TTC549 (cell line): ENCODE measurements around the gene TGM2.

Experiments
- FAIRE-seq: peaks from 2 replicates; lab custom pipeline; 2012; peaks lifted over from hg19 to GRCh38; lab: Jason Lieb, UNC

Gene TGM2

GRCh38 chr20:38144598-38144973, 20.5 kb downstream of the TGM2 start:
- no peak for FAIRE-seq

GRCh38 chr20:38143646-38144554, 21.2 kb downstream of the TGM2 start:
- no peak for FAIRE-seq

GRCh38 chr20:38143238-38143645, 21.8 kb downstream of the TGM2 start:
- FAIRE-seq, result no peak

GRCh38 chr20:38141889-38142494, 23.1 kb downstream of the TGM2 start:
- no peak for FAIRE-seq

- no peak for FAIRE-seq
Measured at GRCh38 chr20:38141204-38141888, 23.7 kb downstream of the TGM2 start.

- FAIRE-seq, result no peak
Measured at GRCh38 chr20:38139977-38140753, 24.9 kb downstream of the TGM2 start.

GRCh38 chr20:38139156-38139912, 25.7 kb downstream of the TGM2 start:
- FAIRE-seq, result no peak

- FAIRE-seq, result no peak
Measured at GRCh38 chr20:38138086-38138778, 26.8 kb downstream of the TGM2 start.

GRCh38 chr20:38137441-38138037, 27.5 kb downstream of the TGM2 start:
- no peak for FAIRE-seq

GRCh38 chr20:38136421-38137245, 28.4 kb downstream of the TGM2 start:
- FAIRE-seq, result no peak

GRCh38 chr20:38135651-38136420, 29.2 kb downstream of the TGM2 start:
- FAIRE-seq, result no peak

GRCh38 chr20:38135271-38135650, 29.8 kb downstream of the TGM2 start:
- FAIRE-seq, result no peak

- FAIRE-seq, result no peak
Measured at GRCh38 chr20:38134427-38135270, 30.4 kb downstream of the TGM2 start.

- no peak for FAIRE-seq
Measured at GRCh38 chr20:38133680-38134426, 31.2 kb downstream of the TGM2 start.

- no peak for FAIRE-seq
Measured at GRCh38 chr20:38132910-38133501, 32.1 kb downstream of the TGM2 start.

- no peak for FAIRE-seq
Measured at GRCh38 chr20:38132156-38132909, 32.7 kb downstream of the TGM2 start.
